Measurements from ENCODE around the gene MOV10L1.

GRCh38 chr22:50160947-50161346, 71.1 kb downstream of the MOV10L1 start:
- TF ChIP-seq POLR2A (IDR thresholded peaks at IDR 0.05; ENCODE audit: low read depth): no peak
- TF ChIP-seq CTCF (IDR thresholded peaks at IDR 0.05): no peak

Data from esophagus muscularis mucosa (tissue), 3 donors.